ENCODE measurements around the gene AP1S3. TPM values are rescaled to one million over a fixed set of nuclear protein-coding genes. Genes with fewer than 3 reads are reported as not detected.
A peak's percentile ranks its signal among the peaks of the same experiment; 100 is the strongest.

AP1S3 gene
- total and polyA plus RNA-seq, 2 of the 4 experiments (the other 2 are of a cell fraction) = 2.5 to 4.1 TPM

- Histone ChIP-seq H3K9ac (ENCODE audit: low read depth, low read length) (no peak overlapping the region), H4K5ac (ENCODE audit: low read depth, low read length) (no peak overlapping the region), H4K8ac (ENCODE audit: low read depth in 2 of 2, low read length in 2 of 2) (no peak overlapping the region), H3K4me3 (ENCODE audit: insufficient read depth, low read depth, low read length) (no peak overlapping the region), H3K9me3 (ENCODE audit: control insufficient read depth, insufficient read depth, low read length) (no peaks in the 10 kb centered on the region), H3K27ac (ENCODE audit: insufficient read depth, low read length) (no peak overlapping the region), H2BK20ac (ENCODE audit: low read depth, low read length) (no peak overlapping the region), H2BK15ac (ENCODE audit: low read depth, low read length) (no peak overlapping the region), H3K56ac (ENCODE audit: extremely low read depth, insufficient read depth, low read length) (no peak overlapping the region), H2BK120ac (ENCODE audit: low read depth, low read length) (no peak overlapping the region), H3K27me3 (ENCODE audit: control insufficient read depth, insufficient read depth, low read length) (no peaks in the 10 kb centered on the region), H3K18ac (ENCODE audit: low read depth, low read length) (0 out of 2 replicates have a peak overlapping the region, but pooled peaks have one; percentile 7), H3K4me2 (ENCODE audit: low read depth, low read length) (no peak overlapping the region), H2AK5ac (ENCODE audit: low read depth, low read length) (no peak overlapping the region), H3K23ac (ENCODE audit: low read depth, low read length) (no peak overlapping the region), H4K20me1 (ENCODE audit: insufficient read depth, low read length) (no peaks in the 10 kb centered on the region), H4K91ac (ENCODE audit: insufficient read depth, low read depth, low read length) (no peak overlapping the region), H2AFZ (replicated peaks; ENCODE audit: low read length, poor library complexity) (no peak overlapping the region), H2AK9ac (replicated peaks; ENCODE audit: low read depth, low read length, poor library complexity) (no peak overlapping the region), H3K4ac (ENCODE audit: low read depth, low read length) (no peak overlapping the region), H3K4me1 (ENCODE audit: control insufficient read depth, insufficient read depth, low read length) (peaks cover 6% of the 10 kb centered on the region), H3K79me1 (ENCODE audit: low read depth in 1 of 2, low read length in 2 of 2) (no peaks in the 10 kb centered on the region), H2BK5ac (ENCODE audit: low read depth, low read length, poor library complexity, severe bottlenecking) (no peak overlapping the region), H3K14ac (replicated peaks; ENCODE audit: low read depth, low read length) (no peak overlapping the region), H3K9me1 (ENCODE audit: insufficient read depth, low read length) (no peaks in the 10 kb centered on the region; the same call in 1 of the 2 replicates), H3K36me3 (ENCODE audit: control insufficient read depth, insufficient read depth, low read length) (peaks cover 4% of the 10 kb centered on the region; the same call in 1 of the 2 replicates)
- CTCF ChIA-PET = no interaction called here
- POLR2A ChIA-PET (ENCODE audit: unreplicated experiment) = no interaction called here
- no CpG with 5 or more reads among the region's 5 CpGs for WGBS, 2 experiments (ENCODE audit: extremely low coverage in 2 of 2, insufficient read length in 1 of 2)
- dilution Hi-C loops (cut with HindIII; ENCODE audit: low sequenced_read_pairs, unreplicated experiment) = no loop called here
- intact Hi-C loops (cut with micrococcal nuclease) = no loop called here
- peak; percentile 65 for ATAC-seq (ENCODE audit: low read depth)
- no TSS peak for BruUV-seq (replicated peaks)
- in situ Hi-C loops (cut with MboI; ENCODE audit: low sequenced_read_pairs) = no loop called here
- TF ChIP-seq MAFK (IDR thresholded peaks at IDR 0.05; ENCODE audit: low read depth, low read length) (peak; percentile 10; the same call in 1 of the 2 replicates), USF2 (IDR thresholded peaks at IDR 0.05; ENCODE audit: low read depth, low read length) (no peak), BHLHE40 (IDR thresholded peaks at IDR 0.05; ENCODE audit: low read depth, low read length) (peak; percentile 71), FOS (IDR thresholded peaks at IDR 0.05; ENCODE audit: low read depth, low read length) (no peak), CEBPB (IDR thresholded peaks at IDR 0.05; ENCODE audit: low read depth, low read length) (peak; percentile 21; the same call in 1 of the 2 replicates)
- peak; percentile 87 for DNase-seq
Observed at GRCh38 chr2:223855426-223855825, 18.0 kb upstream of the AP1S3 start.

All from IMR-90 (cell line).